K562 (cell line): Measurements from ENCODE around the gene PDCD1LG2. TPM values are rescaled to one million over a fixed set of nuclear protein-coding genes. Genes with fewer than 3 reads are reported as not detected.

Source experiments
- ATAC-seq: fragments of 200-7000 bp; cut with Tn5 transposase; 3 replicates; pipeline ENCODE4 v1.9.1; 2020; ENCODE audit warnings: moderate library complexity
- BruUV-seq: library from RNA; stranded (reverse); fragments of 400-500 nt; replicated peaks from 2 replicates; lab custom pipeline; 2021; lab: Mats Ljungman, UMichigan
- CTCF ChIA-PET: fragments of 300-600 bp; formaldehyde crosslinking; extraction: SDS; loops from one replicate; lab custom pipeline; 2021; ENCODE audit warnings: low intra/inter-chr PET ratio; lab: Yijun Ruan, JAX
- POLR2A ChIA-PET: fragments of 300-600, 350-650 bp; sonication (Branson Sonifier 250); formaldehyde crosslinking; extraction: SDS; loops from one replicate; lab custom pipeline; 2021; ENCODE audit warnings: antibody characterized with exemption, inconsistent platforms; lab: Yijun Ruan, JAX
- DNase-seq, 4 experiments: peaks; one replicate each; pipeline versions ENCODE4 v3.0.0 to v3.0.0-alpha.2; 2011 to 2018; ENCODE audit warnings: low spot score in 3 of 4, mixed read lengths in 3 of 4; ENCODE audit errors: extremely low read depth in 1 of 4
- FAIRE-seq: peaks from 2 replicates; lab custom pipeline; 2011; peaks lifted over from hg19 to GRCh38; lab: Jason Lieb, UNC
- H2AFZ ChIP-seq: 2 replicates; pipeline ENCODE4 v1.6.0; 2011; ENCODE audit warnings: low read depth, low read length, control low read depth, inconsistent platforms
- H3K27ac ChIP-seq: fragments of 200-600 bp; 3 replicates; pipeline ENCODE4 v1.8.0; 2011; ENCODE audit warnings: low read depth, mild to moderate bottlenecking, control low read depth, inconsistent platforms, low read length, moderate library complexity, mixed read lengths; ENCODE audit errors: extremely low read depth
- H3K27me3 ChIP-seq, 2 experiments: fragments of 300-600 bp in 1 of 2; 2 replicates in 1 of 2; 3 replicates in 1 of 2; pipeline versions ENCODE4 v1.6.0 to v1.8.0; 2011; ENCODE audit warnings: inconsistent platforms in 2 of 2, low read length in 2 of 2, mild to moderate bottlenecking in 1 of 2, mixed read lengths in 1 of 2, moderate library complexity in 1 of 2; ENCODE audit not compliant: control insufficient read depth in 2 of 2, insufficient read depth in 2 of 2
- H3K36me3 ChIP-seq: fragments of 300-600 bp; 3 replicates; pipeline ENCODE4 v1.8.0; 2011; ENCODE audit warnings: mild to moderate bottlenecking, low read length, inconsistent platforms; ENCODE audit not compliant: control insufficient read depth, insufficient read depth
- H3K4me1 ChIP-seq, 2 experiments: fragments of 200-600 bp in 1 of 2; replicated peaks in 1 of 2; 2 replicates in 1 of 2; 3 replicates in 1 of 2; pipeline versions ENCODE4 v1.5.1 to v1.8.0; 2011; ENCODE audit warnings: inconsistent platforms in 2 of 2, low read length in 2 of 2, mild to moderate bottlenecking in 1 of 2, mixed read lengths in 1 of 2, moderate library complexity in 1 of 2; ENCODE audit not compliant: control insufficient read depth in 2 of 2, insufficient read depth in 2 of 2
- H3K4me2 ChIP-seq: 2 replicates; pipeline ENCODE4 v1.6.1; 2011; ENCODE audit warnings: low read length, control low read depth, inconsistent platforms, mixed read lengths; ENCODE audit not compliant: insufficient read depth
- H3K4me3 ChIP-seq: fragments of 200-600 bp; sonication (generic), shearing (Covaris generic); 2 replicates; pipeline ENCODE4 v1.5.1; 2016; ENCODE audit warnings: control low read depth, inconsistent platforms
- H3K79me2 ChIP-seq: fragments of 200-600 bp; 3 replicates; pipeline ENCODE4 v1.8.0; 2011; ENCODE audit warnings: low read length, inconsistent platforms; ENCODE audit not compliant: control insufficient read depth, insufficient read depth
- H3K9ac ChIP-seq, 2 experiments: 2 replicates each; pipeline versions ENCODE4 v1.6.0 to v1.6.1; 2011; ENCODE audit warnings: low read depth in 2 of 2, low read length in 2 of 2, control low read depth in 1 of 2, inconsistent platforms in 1 of 2, mild to moderate bottlenecking in 1 of 2, mixed read lengths in 1 of 2; ENCODE audit not compliant: insufficient read depth in 1 of 2
- H3K9me1 ChIP-seq: one replicate; pipeline ENCODE4 v1.6.0; 2011; ENCODE audit warnings: inconsistent platforms, mild to moderate bottlenecking, low read length, moderate library complexity; ENCODE audit not compliant: control insufficient read depth, insufficient read depth
- H3K9me3 ChIP-seq: replicated peaks from 2 replicates; pipeline ENCODE4 v1.5.1; 2011; ENCODE audit warnings: low read depth, low read length, inconsistent platforms; ENCODE audit not compliant: control insufficient read depth, insufficient read depth
- H4K20me1 ChIP-seq: replicated peaks from 2 replicates; pipeline ENCODE4 v1.6.1; 2011; ENCODE audit warnings: low read length, inconsistent platforms, mixed read lengths; ENCODE audit not compliant: control insufficient read depth, insufficient read depth
- ARID2 ChIP-seq: fragments of 450-650 bp; IDR thresholded peaks from 2 replicates; pipeline ENCODE4 v1.6.1; 2017; ENCODE audit warnings: antibody characterized with exemption, mild to moderate bottlenecking
- CEBPB ChIP-seq: fragments of 450-650 bp; IDR thresholded peaks from 2 replicates; pipeline ENCODE4 v1.6.1; 2016; ENCODE audit warnings: missing genetic modification characterization, missing compliant biosample characterization
- CEBPG ChIP-seq, 3 experiments: fragments of 200-800 bp in 1 of 3; sonication (Bioruptor generic) in 1 of 3; sonication (generic) in 1 of 3; formaldehyde crosslinking in 1 of 3; IDR thresholded peaks in 2 of 3; conservative IDR thresholded peaks in 1 of 3; 2 replicates each; pipeline versions ENCODE4 v1.6.1 to v1.8.0; 2016 to 2022; ENCODE audit warnings: missing compliant biosample characterization in 2 of 3, missing genetic modification characterization in 2 of 3, mild to moderate bottlenecking in 1 of 3, missing genetic modification reagents in 1 of 3
- FOXJ3 ChIP-seq: sonication (generic); formaldehyde crosslinking; IDR thresholded peaks from 2 replicates; pipeline ENCODE4 v1.4.0; 2020; ENCODE audit warnings: mild to moderate bottlenecking, missing genetic modification reagents
- LARP7 ChIP-seq: fragments of 450-650 bp; IDR thresholded peaks from 2 replicates; pipeline ENCODE4 v1.6.1; 2016
- MEIS2 ChIP-seq: fragments of 450-650 bp; IDR thresholded peaks from 2 replicates; pipeline ENCODE4 v1.6.1; 2014; ENCODE audit warnings: mild to moderate bottlenecking; ENCODE audit not compliant: partially characterized antibody
- NFIC ChIP-seq: fragments of 450-650 bp; IDR thresholded peaks from 2 replicates; pipeline ENCODE4 v1.6.1; 2017; ENCODE audit warnings: mild to moderate bottlenecking, inconsistent platforms
- NR2C2 ChIP-seq, 2 experiments: fragments of 200-800 bp in 1 of 2; sonication (Bioruptor generic) in 1 of 2; sonication (generic) in 1 of 2; formaldehyde crosslinking in 1 of 2; IDR thresholded peaks; 2 replicates each; pipeline versions ENCODE4 v1.6.1 to v1.8.0; 2016 to 2022; ENCODE audit warnings: mild to moderate bottlenecking in 1 of 2, missing compliant biosample characterization in 1 of 2, missing genetic modification characterization in 1 of 2, missing genetic modification reagents in 1 of 2
- SIN3B ChIP-seq: fragments of 450-650 bp; IDR thresholded peaks from 2 replicates; pipeline ENCODE4 v1.6.1; 2017; ENCODE audit warnings: low read depth, mild to moderate bottlenecking, moderate library complexity
- SLC30A9 ChIP-seq: fragments of 250-450 bp; sonication (Bioruptor Pico); IDR thresholded peaks from 2 replicates; pipeline ENCODE4 v1.8.0; 2022; ENCODE audit warnings: mild to moderate bottlenecking, moderate library complexity
- SP1 ChIP-seq: sonication (generic); formaldehyde crosslinking; IDR thresholded peaks from 2 replicates; pipeline ENCODE4 v1.8.1; 2022; ENCODE audit warnings: mild to moderate bottlenecking, missing genetic modification reagents
- TRIM24 ChIP-seq, 2 experiments: fragments of 450-650 bp; IDR thresholded peaks; 2 replicates each; pipeline ENCODE4 v1.6.1; 2016
- ZNF444 ChIP-seq: fragments of 250-450 bp; sonication (Bioruptor Pico); IDR thresholded peaks from 2 replicates; pipeline ENCODE4 v1.4.0; 2020; ENCODE audit warnings: mild to moderate bottlenecking, moderate library complexity
- ZSCAN32 ChIP-seq: fragments of 450-650 bp; formaldehyde crosslinking; IDR thresholded peaks from 2 replicates; pipeline ENCODE4 v1.4.0; 2020; ENCODE audit warnings: mild to moderate bottlenecking, moderate library complexity
- WGBS: fragments of 100-300 bp; shearing (Covaris generic); methylation state at CpG from one replicate; pipeline ENCODE4 v1.1.6; 2016; ENCODE audit warnings: low coverage, mixed read lengths; ENCODE audit not compliant: insufficient coverage; ENCODE audit errors: missing lambda C conversion rate; 5-methylcytosine and 5-hydroxymethylcytosine counted together
- in situ Hi-C: fragments of 300-500 bp; cut with MboI; formaldehyde crosslinking; loops from 4 replicates; pipeline ENCODE4 v1.15.0; 2018; ENCODE audit warnings: inconsistent platforms, mixed read lengths
- intact Hi-C: fragments of 100-400 bp; cut with micrococcal nuclease; formaldehyde crosslinking; loops from 2 replicates; pipeline ENCODE4 v1.14.2; 2022
- polyA plus RNA-seq, 8 experiments: library from polyadenylated mRNA; depleted of rRNA in 4 of 8; stranded (reverse) in 5 of 8; unstranded in 3 of 8; fragments of >200 nt; fragmentation: Nextera tagmentation in 2 of 8; fragmentation: Illumina TruSeq in 1 of 8; extraction: Ambion mirVana in 2 of 8; extraction: Trizol in 1 of 8; gene quantifications; 2 replicates each; pipeline versions ENCODE4 v1.2.1 to v1.2.3, GENCODE V29; 2011 to 2014; ENCODE audit warnings: inconsistent platforms in 1 of 8, missing spikeins in 1 of 8
- total RNA-seq, 7 experiments: library from RNA; depleted of rRNA in 6 of 7; stranded (reverse); fragments of >200 nt in 6 of 7; fragmentation: Illumina TruSeq in 2 of 7; extraction: Trizol in 2 of 7; gene quantifications; 2 replicates each; pipeline versions ENCODE4 v1.2.1 to v1.2.3, GENCODE V29; 2011 to 2021; ENCODE audit warnings: low replicate concordance in 1 of 7
- TF ChIP-seq, protein P1 (sequence below), 2 experiments: fragments of 450-650 bp in 1 of 2; sonication (generic) in 1 of 2; formaldehyde crosslinking in 1 of 2; IDR thresholded peaks in 1 of 2; conservative IDR thresholded peaks in 1 of 2; 2 replicates each; pipeline versions ENCODE4 v1.6.1 to v1.8.1; 2016 to 2023; ENCODE audit warnings: mild to moderate bottlenecking in 2 of 2, moderate library complexity in 2 of 2, inconsistent platforms in 1 of 2, missing genetic modification reagents in 1 of 2
- TF ChIP-seq, protein P2 (sequence below): fragments of 450-650 bp; formaldehyde crosslinking; IDR thresholded peaks from 2 replicates; pipeline ENCODE4 v1.4.0; 2022; ENCODE audit warnings: mild to moderate bottlenecking, moderate library complexity

The PDCD1LG2 gene
- total and polyA plus RNA-seq, 9 of the 15 experiments (the other 6 are each of a cell fraction or from before 2014, with no cell fraction given), result not detected

DNA sequence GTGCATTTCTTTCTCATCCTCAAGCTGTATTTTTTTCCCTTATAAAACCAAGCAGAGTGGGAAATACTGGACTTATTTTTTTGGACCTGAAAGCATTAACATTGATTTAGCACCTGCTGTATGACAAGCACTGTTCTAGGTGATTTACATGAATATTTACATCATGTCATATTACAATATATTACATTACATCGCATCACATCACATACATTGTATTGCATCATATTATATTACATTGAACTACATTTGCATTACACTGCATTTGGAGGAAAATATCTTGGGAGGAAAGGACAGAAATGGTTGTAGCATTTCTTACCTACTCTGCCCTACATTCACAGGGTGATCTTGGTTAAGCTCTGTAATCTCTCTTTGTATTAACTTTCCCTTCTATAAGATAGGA, 11.2 kb upstream of the PDCD1LG2 start:
- 78% methylated on average over 1 of the region's 1 CpG for WGBS
- POLR2A ChIA-PET, result no interaction called here
- no peak for FAIRE-seq

More for the DNA sequence above, 11.2 kb upstream of the PDCD1LG2 start:
- no peak overlapping the region for H2AFZ ChIP-seq
- no peak overlapping the region for H3K9ac ChIP-seq
- H3K79me2 ChIP-seq, result no peaks in the 10 kb centered on the region
- no peak overlapping the region for H3K4me2 ChIP-seq
- in situ Hi-C loops, result no loop called here
- H3K9me1 ChIP-seq, result no peaks in the 10 kb centered on the region
- no peaks in the 10 kb centered on the region for H3K36me3 ChIP-seq
- H3K9me3 ChIP-seq, result no peaks in the 10 kb centered on the region
- H3K27me3 ChIP-seq, result no peaks in the 10 kb centered on the region
- H3K27ac ChIP-seq, result peak overlapping the region; percentile 81; the same call in 1 of the 3 replicates
- H4K20me1 ChIP-seq, result no peaks in the 10 kb centered on the region
- H3K4me1 ChIP-seq, result peaks cover 20 to 23% of the 10 kb centered on the region in 2 experiments; a peak in 4 of 5 replicates
- no peak overlapping the region for H3K4me3 ChIP-seq
- DNase-seq, result no peak
- BruUV-seq, result no TSS peak
- intact Hi-C loops, result no loop called here
- CTCF ChIA-PET, result no interaction called here
- ATAC-seq, result no peak
- no peak for TF ChIP-seq SIN3B
- TF ChIP-seq, protein P1, sequence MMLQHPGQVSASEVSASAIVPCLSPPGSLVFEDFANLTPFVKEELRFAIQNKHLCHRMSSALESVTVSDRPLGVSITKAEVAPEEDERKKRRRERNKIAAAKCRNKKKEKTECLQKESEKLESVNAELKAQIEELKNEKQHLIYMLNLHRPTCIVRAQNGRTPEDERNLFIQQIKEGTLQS (IDR thresholded peaks at IDR 0.05), result peak; percentile 85
- TF ChIP-seq, protein P1 (CRISPR knock-in tag; conservative IDR thresholded peaks at IDR 0.05), result no peak
- TF ChIP-seq FOXJ3, result no peak
- TF ChIP-seq TRIM24 (IDR thresholded peaks at IDR 0.05), result peak in 1 of 2 experiments; percentile 57; a peak in 2 of 4 replicates
- TF ChIP-seq, protein P2, sequence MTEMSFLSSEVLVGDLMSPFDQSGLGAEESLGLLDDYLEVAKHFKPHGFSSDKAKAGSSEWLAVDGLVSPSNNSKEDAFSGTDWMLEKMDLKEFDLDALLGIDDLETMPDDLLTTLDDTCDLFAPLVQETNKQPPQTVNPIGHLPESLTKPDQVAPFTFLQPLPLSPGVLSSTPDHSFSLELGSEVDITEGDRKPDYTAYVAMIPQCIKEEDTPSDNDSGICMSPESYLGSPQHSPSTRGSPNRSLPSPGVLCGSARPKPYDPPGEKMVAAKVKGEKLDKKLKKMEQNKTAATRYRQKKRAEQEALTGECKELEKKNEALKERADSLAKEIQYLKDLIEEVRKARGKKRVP (CRISPR knock-in tag), result peak; percentile 76
- TF ChIP-seq ZNF444 (CRISPR knock-in tag), result no peak
- TF ChIP-seq CEBPB (tag), result peak; percentile 83
- TF ChIP-seq NR2C2 (CRISPR knock-in tag; IDR thresholded peaks at IDR 0.05), result no peak
- TF ChIP-seq NR2C2 (tag; IDR thresholded peaks at IDR 0.05), result peak; percentile 3; the same call in 1 of the 2 replicates
- TF ChIP-seq SLC30A9 (CRISPR knock-in tag), result no peak
- no peak for TF ChIP-seq NFIC
- TF ChIP-seq SP1, result no peak
- TF ChIP-seq ARID2, result no peak
- peak; percentile 68; the same call in 1 of the 2 replicates for TF ChIP-seq ZSCAN32 (CRISPR knock-in tag)
- no peak for TF ChIP-seq LARP7
- TF ChIP-seq CEBPG (CRISPR knock-in tag; IDR thresholded peaks at IDR 0.05), result no peak
- TF ChIP-seq CEBPG (tag; conservative IDR thresholded peaks at IDR 0.05 in 1 of 2, IDR thresholded peaks at IDR 0.05 in 1 of 2), result peak; percentile 91 to 94
- TF ChIP-seq MEIS2, result peak; percentile 66
- TF ChIP-seq, all 486 proteins: peak for 8
